RWPE2 (cell line): ENCODE measurements around the gene KLHL26.
A peak's percentile ranks its signal among the peaks of the same experiment; 100 is the strongest.

Experiments used
- ATAC-seq: fragments of 200-7000 bp; cut with Tn5 transposase; 3 replicates; pipeline ENCODE4 v1.9.1; 2021; ENCODE audit warnings: low read depth
- DNase-seq: peaks from one replicate; pipeline ENCODE4 v3.0.0-alpha.2; 2020; ENCODE audit warnings: low spot score
- H3K27ac ChIP-seq: fragments of 450-650 bp; 2 replicates; pipeline ENCODE4 v1.5.1; 2017; ENCODE audit warnings: mild to moderate bottlenecking; ENCODE audit not compliant: poor library complexity, severe bottlenecking
- H3K27me3 ChIP-seq: fragments of 250-450 bp; sonication (Bioruptor Pico); 2 replicates; pipeline ENCODE4 v1.5.1; 2021; ENCODE audit warnings: mild to moderate bottlenecking, moderate library complexity; ENCODE audit not compliant: insufficient read depth, poor library complexity, severe bottlenecking
- H3K36me3 ChIP-seq: fragments of 250-450 bp; sonication (Bioruptor Pico); 2 replicates; pipeline ENCODE4 v1.5.1; 2020; ENCODE audit warnings: low read depth, mild to moderate bottlenecking, moderate library complexity
- H3K4me1 ChIP-seq: fragments of 250-450 bp; sonication (Bioruptor Pico); 2 replicates; pipeline ENCODE4 v1.5.1; 2021; ENCODE audit warnings: mild to moderate bottlenecking, moderate library complexity; ENCODE audit not compliant: insufficient read depth, poor library complexity, severe bottlenecking
- H3K4me3 ChIP-seq: fragments of 250-450 bp; sonication (Bioruptor Pico); 2 replicates; pipeline ENCODE4 v1.5.1; 2021; ENCODE audit warnings: mild to moderate bottlenecking, moderate library complexity; ENCODE audit not compliant: severe bottlenecking
- H3K9me3 ChIP-seq: fragments of 250-450 bp; sonication (Bioruptor Pico); 2 replicates; pipeline ENCODE4 v1.5.1; 2021; ENCODE audit warnings: mild to moderate bottlenecking, moderate library complexity; ENCODE audit not compliant: severe bottlenecking
- TF ChIP-seq, protein P1 (sequence below): fragments of 450-650 bp; IDR thresholded peaks from one replicate; pipeline ENCODE4 v1.5.1; 2017; ENCODE audit warnings: mild to moderate bottlenecking, moderate library complexity; ENCODE audit not compliant: poor library complexity, severe bottlenecking

The KLHL26 gene

DNA sequence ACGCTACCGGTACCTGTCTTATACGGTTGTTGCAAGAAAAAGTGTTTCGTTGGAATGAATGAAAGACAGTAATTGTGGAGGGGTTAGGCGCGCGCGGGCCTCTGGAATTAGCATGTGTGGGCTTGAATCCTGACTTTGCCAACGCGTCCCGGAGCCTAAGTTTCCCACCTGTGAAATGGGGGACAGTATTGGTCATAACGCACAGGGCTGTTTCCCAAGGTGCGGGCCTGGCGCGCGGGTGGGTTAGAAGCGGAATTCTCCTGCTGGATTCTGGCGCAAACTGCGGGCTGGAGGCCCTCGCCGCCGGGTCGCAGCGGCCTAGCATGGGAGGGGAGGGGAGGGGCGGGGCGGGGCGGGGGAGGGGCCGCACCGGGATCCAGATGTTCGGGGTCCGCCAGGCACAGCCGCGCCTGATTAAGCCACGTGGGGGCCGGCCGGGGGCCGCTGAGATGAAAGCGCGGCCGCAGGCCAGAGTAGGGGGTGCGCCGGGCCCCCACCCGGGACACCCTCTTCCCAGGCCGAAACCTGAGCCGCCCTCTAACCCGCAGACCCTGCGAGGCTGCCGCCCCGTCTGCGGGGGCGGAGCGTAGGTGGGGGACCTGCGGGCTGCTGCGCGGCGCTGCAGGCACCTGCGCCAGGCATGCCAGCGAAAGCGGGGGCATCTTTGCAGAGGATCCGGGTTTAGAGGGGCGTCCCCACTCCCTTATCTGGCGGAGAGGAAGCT lies 25.3 kb upstream of the KLHL26 start:
- DNase-seq = peak; percentile 50
- H3K4me3 ChIP-seq = no peak overlapping the region
- H3K27me3 ChIP-seq = peaks cover 78% of the 10 kb centered on the region
- no peaks in the 10 kb centered on the region for H3K36me3 ChIP-seq
- no peak for ATAC-seq
- no peaks in the 10 kb centered on the region for H3K9me3 ChIP-seq
- H3K4me1 ChIP-seq = peaks cover 8% of the 10 kb centered on the region
- TF ChIP-seq, protein P1, sequence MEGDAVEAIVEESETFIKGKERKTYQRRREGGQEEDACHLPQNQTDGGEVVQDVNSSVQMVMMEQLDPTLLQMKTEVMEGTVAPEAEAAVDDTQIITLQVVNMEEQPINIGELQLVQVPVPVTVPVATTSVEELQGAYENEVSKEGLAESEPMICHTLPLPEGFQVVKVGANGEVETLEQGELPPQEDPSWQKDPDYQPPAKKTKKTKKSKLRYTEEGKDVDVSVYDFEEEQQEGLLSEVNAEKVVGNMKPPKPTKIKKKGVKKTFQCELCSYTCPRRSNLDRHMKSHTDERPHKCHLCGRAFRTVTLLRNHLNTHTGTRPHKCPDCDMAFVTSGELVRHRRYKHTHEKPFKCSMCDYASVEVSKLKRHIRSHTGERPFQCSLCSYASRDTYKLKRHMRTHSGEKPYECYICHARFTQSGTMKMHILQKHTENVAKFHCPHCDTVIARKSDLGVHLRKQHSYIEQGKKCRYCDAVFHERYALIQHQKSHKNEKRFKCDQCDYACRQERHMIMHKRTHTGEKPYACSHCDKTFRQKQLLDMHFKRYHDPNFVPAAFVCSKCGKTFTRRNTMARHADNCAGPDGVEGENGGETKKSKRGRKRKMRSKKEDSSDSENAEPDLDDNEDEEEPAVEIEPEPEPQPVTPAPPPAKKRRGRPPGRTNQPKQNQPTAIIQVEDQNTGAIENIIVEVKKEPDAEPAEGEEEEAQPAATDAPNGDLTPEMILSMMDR = no peak
- H3K27ac ChIP-seq = no peak overlapping the region

DNA sequence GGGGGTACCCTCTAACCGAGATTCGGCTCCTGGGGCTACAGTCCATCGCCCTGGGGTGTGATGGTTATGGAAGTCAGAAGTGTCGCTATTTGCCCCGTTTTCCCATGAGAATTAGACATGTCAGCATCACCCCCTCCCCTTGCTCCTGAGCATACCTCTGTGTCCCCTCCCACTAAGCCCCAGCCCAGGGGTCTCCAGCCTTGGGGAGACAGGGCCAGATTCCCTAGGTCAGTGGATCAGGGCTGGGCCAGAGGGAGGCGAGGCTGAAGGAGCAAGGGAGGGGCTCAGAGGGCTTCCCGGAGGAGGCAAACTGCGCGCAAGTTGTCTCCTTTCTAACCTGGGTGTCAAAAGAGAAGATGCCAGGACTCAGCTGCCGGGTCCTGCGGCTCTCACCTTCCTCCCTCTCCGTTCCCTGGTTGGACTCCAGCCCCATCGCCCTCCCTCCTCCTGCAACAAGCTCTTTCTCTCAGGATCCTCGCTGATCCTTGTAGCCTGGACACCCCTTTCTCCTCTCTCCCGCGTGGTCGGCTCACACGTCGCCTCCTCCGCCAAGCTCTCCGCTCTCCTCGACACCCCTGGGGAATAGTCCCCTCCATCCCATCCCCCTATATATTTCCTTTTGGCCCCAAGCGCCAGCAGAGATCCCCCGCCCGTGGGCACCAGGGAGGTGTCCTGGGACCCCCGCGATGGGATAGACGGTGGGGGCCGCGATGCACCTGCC lies 24.6 kb upstream of the KLHL26 start:
- Histone ChIP-seq H3K27me3 (peaks cover 77% of the 10 kb centered on the region), H3K4me3 (peak overlapping the region; percentile 17), H3K4me1 (peaks cover 8% of the 10 kb centered on the region), H3K9me3 (no peaks in the 10 kb centered on the region), H3K27ac (no peak overlapping the region), H3K36me3 (no peaks in the 10 kb centered on the region)
- TF ChIP-seq, protein P1 = no peak
- DNase-seq (peak; percentile 45), ATAC-seq (peak; percentile 26; the same call in 2 of the 3 replicates)

GRCh38 chr19:18612772-18613588 lies 23.8 kb upstream of the KLHL26 start, which contains the start of gene TMEM59L:
Gene TMEM59L, plus strand, starts transcription at chr19:18612870. Its CDS starts 89 bp downstream, at chr19:18612959.
- H3K36me3 ChIP-seq = no peaks in the 10 kb centered on the region
- H3K27ac ChIP-seq = no peak within 1 kb of the TSS
- no peak for DNase-seq
- H3K9me3 ChIP-seq = no peaks in the 10 kb centered on the region
- TF ChIP-seq, protein P1 = no peak
- H3K4me3 ChIP-seq = peak within 1 kb of the TSS; percentile 17
- peaks cover under 1% of the 10 kb centered on the region for H3K4me1 ChIP-seq
- ATAC-seq = no peak
- H3K27me3 ChIP-seq = peaks cover 70% of the 10 kb centered on the region

DNA sequence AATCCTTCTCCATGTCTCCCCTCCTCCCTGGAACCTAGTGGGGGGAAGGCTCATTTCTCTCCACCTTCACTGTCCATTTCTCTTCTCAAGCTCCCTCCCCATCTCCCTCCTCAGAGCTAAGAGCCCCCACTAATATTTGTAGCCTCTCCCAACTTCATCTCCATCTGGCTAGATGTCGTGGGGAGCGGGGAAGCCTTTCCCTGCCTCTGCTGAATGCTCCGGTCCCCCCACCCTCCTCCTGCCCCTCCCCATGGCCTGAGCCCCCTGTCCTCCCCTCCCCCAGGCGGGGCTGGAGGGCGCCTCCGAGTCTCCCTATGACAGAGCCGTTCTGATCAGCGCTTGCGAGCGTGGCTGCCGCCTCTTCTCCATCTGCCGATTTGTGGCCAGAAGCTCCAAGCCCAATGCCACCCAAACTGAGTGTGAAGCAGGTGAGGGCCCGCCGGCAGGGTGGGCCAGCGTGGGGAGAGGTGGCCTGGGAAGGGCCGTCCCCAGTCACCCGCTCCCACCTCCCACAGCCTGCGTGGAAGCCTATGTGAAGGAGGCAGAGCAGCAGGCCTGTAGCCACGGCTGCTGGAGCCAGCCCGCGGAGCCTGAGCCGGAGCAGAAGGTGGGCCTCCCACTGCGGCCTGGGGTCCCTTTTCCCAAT lies 23.1 kb upstream of the KLHL26 start:
- H3K9me3 ChIP-seq = no peaks in the 10 kb centered on the region
- no peaks in the 10 kb centered on the region for H3K36me3 ChIP-seq
- no peak for ATAC-seq
- DNase-seq = peak; percentile 48
- H3K4me1 ChIP-seq = no peaks in the 10 kb centered on the region
- H3K4me3 ChIP-seq = no peak overlapping the region
- no peak overlapping the region for H3K27ac ChIP-seq
- H3K27me3 ChIP-seq = peaks cover 62% of the 10 kb centered on the region
- TF ChIP-seq, protein P1 = no peak
